HG02610 (cell line): ENCODE data around the gene ZNF695.
"Not testable (repeated sequence)": the region's sequence is repeated elsewhere in the genome, so short reads cannot be mapped to it uniquely, and the experiment has no call there.

Experiments used
- ATAC-seq: cut with Tn5 transposase; IDR thresholded peaks from one replicate; pipeline ENCODE4 v1.9.1; 2021; ENCODE audit warnings: mild to moderate bottlenecking, moderate library complexity; ENCODE audit not compliant: unreplicated experiment

ZNF695 gene

DNA sequence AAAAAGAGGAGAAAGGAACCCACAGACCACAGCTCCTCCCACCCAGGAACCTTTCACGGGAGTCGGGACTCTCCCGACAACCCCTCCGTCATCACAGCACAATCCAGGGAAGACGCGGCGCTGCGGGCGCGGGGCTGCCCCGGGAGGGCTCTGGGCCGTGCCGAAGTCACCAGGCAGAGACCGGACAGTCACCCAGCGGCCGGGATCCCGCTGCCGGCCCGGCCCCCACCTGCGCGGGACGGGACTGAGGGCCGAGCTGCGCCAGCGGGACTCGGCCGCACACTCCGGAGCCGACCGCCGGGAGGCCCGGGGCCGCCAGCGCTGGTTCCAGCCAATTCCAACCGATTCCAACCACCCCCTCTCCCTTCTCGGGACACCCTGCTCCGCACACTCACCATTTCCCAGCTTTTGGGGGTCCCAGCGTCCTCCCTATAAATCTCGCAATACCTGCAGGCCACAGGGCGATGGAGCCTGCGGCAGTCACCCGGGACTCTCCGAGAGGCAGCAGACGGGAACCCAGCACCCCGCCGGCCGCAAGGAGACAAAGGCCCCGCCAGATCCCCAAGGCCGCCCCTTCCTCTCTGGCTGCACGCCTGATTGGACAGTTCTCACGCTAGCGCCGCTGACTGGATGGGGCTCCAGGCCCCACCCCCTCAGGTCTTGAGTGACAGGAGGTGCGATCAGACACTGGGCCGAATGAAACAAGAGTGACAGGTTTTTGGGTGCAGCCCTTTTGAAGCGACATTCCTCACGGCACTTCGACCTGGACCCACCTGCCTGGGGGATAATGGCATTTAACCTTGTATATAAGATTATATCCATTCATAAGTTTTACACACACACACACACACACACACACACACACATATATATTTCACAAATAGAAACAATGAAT, at the start of gene ZNF695:
Gene ZNF695, minus strand, starts transcription at position 547 of the 895 bp plus-strand sequence. Its CDS starts 149 bp downstream, at position 398.
- peak; percentile 100 for ATAC-seq

DNA sequence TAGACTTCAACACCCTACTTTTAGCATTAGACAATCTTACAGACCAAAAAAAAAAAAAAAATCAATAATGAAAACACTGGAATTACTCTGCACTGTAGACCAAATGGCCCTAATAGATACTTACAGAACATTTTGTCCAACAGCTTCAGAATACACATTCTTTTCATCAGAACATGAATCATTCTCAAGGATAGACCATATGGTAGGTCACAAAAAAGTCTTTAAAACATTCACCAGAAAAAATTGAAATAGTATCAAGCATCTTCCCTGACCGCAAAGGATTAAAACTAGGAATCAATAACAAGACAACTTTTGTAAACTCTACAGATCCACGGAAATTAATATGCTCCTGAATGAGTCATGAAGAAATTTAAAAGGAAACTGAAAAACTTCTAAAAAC, 48.2 kb upstream of the ZNF695 start:
- no peak for ATAC-seq

DNA sequence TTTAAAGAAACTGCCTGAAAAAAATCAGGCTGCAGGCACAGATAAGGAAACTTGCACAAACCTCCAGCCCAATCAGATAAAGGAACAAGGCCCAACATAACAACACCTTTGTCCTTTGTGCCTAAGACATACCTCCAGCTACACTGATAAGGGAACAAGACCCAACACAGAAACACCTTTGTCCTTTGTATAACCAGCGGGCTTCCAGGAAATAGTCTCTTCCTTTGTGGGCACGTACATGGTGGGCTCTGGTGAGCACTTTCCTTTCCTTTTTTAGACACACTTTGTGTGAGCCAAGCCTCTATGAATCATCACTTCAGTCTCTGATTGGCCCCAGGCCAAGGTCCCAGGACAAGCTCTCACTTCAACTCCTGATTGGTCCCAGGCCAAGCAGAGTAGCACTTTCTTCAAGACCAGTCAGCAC, 47.1 kb upstream of the ZNF695 start:
- ATAC-seq: no peak

DNA sequence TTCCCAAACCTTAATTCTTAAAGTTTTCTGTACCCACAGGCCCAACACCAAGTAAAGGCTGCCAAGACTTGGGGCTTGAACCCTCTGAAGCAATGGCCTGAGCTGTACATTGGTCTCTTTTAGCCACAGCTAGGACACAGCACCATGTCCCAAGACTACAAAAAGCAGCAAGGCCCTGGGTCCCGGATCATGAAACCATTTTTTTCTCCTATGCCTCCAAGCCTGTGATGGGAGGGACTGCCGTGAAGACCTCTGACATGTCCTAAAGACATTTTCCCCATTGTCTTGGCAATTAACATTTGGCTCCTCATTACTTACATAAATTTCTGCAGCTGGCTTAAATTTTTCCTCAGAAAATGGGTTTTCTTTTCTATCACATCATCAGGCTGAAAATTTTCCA, 39.8 kb upstream of the ZNF695 start:
- ATAC-seq: no peak

DNA sequence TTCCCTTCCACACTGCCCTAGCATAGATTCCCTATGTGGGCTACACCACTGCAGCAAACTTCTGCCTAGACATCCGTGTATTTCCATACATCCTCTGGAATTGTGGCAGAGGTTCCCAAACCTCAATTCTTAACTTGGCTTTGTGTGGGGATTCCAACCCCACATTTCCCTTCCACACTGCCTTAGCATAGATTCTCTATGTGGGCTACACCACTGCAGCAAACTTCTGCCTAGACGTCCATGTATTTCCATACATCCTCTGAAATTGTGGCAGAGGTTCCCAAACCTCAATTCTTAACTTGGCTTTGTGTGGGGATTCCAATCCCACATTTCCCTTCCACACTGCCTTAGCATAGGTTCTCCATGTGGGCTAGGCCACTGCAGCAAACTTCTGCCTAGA, 39.4 kb upstream of the ZNF695 start:
- no peak for ATAC-seq

DNA sequence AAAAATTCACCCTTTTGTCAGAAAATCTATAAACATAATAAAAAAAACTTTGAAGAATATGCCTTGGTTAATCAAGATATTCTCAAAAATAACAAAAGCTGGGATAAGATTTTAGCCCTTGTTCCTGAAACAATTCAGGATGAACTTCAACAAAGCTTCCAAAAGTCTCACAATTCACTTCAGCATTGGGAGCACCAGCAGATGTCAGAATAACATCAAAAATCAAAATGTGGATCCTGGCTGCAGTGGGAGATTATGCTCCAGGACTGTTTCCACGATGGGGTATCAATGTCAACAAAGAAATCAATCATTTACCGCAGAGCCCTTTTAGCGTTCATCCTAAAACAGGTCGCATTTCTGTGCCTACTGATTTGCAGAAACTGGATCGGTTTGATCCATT, 35.5 kb upstream of the ZNF695 start:
- ATAC-seq: no peak

DNA sequence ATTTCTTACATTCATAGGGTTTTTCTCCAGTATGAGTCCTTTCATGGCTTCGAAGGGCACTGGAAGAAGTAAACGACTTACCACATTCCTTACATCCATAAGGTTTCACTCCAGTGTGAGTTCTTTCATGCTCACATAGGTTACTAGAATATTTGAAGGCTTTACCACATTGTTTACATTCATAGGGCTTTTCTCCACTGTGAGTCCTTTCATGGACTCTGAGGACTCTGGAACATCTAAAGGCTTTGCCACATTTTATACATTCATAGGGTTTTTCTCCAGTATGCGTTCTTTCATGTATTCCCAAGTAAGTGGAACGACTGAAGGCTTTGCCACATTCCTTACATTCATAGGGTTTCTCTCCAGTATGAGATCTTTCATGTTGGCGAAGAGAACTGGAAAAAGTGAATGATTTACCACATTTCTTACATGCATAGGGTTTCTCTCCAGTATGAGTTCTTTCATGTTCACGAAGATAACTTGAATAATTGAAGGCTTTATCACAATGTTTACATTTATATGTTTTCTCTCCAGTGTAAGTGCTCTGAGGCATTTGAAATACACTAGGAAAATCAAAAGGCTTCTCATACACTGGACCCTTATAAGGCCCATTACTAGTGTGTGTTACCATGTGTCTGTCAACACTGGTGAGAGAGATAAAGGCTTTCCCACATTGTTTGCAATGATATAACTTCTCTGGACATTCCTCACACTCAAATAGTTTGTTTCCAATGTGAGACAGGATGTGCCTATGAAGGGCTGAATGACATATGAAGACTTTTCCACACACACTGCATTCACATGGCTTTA, 29.9 kb upstream of the ZNF695 start:
- no peak for ATAC-seq

DNA sequence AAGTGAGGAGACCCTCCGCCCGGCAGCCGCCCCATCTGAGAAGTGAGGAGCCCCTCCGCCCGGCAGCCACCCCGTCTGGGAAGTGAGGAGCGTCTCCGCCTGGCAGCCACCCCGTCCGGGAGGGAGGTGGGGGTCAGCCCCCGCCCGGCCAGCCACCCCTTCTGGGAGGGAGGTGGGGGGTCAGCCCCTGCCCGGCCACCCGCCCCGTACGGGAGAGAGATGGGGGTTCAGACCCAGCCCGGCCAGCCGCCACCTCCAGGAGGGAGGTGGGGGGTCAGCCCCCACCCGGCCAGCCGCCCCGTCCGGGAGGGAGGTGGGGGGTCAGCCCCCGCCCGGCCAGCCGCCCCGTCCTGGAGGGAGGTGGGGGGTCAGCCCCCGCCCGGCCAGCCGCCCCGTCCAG, 24.4 kb upstream of the ZNF695 start:
- ATAC-seq: not testable (repeated sequence)

DNA sequence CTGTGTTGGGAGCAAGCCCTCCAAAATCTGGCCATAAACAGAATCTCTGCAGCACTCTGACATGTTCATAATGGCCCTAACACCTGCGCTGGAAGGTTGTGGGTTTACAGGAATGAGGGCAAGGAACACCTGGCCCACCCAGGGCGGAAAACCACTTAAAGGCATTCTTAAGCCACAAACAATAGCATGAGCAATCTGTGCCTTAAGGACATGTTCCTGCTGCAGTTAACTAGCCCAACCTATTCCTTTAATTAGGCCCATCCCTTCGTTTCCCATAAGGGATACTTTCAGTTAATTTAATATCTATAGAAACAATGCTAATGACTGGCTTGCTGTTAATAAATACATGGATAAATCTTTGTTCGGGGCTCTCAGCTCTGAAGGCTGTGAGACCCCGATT, 16.8 kb upstream of the ZNF695 start:
- not testable (repeated sequence) for ATAC-seq

DNA sequence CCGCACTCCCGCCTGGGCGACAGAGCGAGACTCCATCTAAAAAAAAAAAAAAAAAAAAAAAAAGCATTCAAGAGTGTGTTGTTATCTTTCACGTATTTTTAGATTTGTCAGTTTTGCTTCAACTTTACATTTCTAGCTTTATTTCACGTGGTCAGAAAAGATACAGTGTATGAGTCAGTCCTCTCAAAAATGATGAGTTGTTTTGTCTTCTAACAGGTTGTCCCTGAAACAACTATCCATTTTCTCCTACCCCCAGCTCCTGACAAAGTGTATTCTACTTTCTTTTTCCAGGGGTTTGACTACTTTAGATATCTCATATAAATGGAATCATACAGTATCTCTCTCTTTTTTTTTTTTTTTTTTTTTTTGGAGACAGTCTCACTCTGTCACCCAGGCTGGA, 5.5 kb upstream of the ZNF695 start:
- ATAC-seq: no peak

DNA sequence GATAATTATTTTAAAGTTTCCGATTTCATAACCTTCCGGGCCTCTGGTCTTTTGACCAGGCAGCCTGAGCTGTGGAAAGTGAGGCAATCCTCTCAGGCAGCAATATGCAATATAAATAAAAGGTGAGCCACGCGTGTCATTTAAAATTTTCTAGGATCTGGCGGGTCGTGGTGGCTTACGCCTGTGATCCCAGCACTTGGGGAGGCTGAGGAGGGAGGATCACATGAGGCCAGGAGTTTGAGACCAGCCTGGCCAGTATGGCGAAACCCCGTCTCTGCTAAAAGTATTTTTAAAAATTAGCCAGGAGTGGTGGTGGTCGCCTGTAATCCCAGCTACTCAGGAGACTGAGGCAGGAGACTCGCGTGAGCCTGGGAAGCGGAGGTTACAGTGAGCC, 546 bp upstream of the ZNF695 start:
- no peak for ATAC-seq

DNA sequence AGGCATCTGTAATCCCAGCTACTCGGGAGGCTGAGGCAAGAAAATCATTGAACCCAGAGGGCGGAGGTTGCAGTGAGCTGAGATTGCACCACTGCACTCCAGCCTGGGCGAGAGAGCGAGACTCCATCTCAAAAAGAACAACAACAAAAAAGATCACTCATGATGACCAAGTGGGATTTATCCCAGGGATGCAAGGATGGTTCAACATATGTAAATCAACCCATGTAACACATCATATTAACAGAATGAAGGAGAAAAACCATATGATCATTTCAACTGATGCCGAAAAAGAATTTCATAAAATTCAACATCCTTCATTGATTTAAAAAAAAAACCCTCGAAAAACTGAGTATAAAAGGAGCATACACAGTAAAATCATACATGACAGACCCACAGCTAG, 3.8 kb downstream of the ZNF695 start:
- ATAC-seq: not testable (repeated sequence)

DNA sequence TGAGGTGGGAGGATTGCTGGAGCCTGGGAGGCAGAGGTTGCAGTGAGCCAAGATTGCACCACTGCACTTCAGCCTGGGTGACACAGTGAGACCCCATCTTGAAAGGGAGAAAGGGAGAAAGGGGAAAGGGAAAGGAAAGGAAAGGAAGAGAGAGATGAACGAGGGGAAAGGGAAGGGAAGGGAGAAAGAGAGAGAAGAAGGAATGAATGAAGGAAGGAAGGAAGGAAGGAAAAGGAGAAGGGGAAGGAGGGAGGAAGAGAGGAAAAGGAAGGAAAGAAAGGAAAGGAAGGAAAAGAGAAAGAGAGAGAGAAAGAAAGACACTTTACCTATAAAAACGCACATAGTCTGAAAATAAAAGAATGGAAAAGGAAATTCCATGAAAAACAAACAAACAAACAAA, 18.0 kb downstream of the ZNF695 start:
- no peak for ATAC-seq

DNA sequence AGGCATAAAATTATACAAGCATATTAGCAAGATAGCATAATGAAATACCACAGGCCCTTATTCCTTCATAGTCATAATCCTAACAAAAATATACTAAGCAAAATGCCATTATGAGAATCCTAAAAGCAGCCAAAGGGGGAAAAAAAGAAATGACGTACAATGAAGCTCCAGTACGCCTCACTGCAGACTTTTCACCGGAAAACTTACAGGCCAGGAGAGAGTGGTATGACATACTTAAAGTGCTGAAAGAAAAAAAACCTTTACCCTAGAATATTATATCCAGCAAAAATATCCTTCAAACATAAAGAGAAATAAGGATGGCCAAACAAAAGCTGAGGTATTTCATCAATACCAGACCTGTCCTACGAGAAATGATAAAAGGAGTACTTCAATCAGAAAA, 19.5 kb downstream of the ZNF695 start:
- ATAC-seq: no peak

DNA sequence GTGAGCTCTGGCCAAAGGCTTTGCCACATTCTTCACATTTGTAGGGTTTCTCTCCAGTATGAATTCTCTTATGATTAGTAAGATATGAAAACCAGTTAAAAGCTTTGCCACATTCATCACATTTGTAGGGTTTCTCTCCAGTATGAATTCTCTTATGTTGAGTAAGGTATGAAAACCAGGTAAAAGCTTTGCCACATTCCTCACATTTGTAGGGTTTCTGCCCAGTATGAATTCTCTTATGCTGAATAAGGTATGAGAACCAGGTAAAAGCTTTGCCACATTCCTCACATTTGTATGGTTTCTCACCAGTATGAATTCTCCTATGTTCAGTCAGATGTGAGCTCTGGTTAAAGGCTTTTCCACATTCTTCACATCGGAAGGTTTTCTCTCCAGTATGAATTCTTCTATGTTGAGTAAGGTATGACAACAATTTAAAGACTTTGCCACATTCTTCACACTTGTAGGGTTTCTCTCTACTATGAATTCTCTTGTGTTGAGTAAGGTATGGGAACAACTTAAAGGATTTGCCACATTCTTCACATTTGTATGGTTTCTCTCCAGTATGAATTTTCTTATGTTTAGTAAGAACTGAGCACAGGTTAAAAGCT, 20.7 kb downstream of the ZNF695 start:
- ATAC-seq: no peak

DNA sequence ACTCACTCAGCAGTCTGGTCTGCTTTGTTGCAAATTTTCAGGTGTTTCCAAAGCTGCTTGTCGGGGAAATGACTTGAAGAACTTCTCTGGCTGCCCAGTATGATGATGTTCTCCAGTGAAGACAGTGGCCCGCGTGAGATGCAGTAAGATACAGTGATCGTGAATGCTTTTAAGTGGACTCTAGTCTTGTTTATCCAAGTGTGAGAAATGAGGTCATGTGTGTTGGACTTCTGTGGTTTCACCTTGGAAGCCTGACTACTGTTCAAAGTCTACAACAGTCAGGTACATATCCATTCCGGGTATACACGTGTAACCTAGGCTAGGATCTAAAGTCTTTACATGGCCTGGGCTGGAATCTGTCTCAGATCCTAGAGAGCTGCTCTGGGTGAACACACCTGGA, 29.1 kb downstream of the ZNF695 start:
- ATAC-seq: no peak

DNA sequence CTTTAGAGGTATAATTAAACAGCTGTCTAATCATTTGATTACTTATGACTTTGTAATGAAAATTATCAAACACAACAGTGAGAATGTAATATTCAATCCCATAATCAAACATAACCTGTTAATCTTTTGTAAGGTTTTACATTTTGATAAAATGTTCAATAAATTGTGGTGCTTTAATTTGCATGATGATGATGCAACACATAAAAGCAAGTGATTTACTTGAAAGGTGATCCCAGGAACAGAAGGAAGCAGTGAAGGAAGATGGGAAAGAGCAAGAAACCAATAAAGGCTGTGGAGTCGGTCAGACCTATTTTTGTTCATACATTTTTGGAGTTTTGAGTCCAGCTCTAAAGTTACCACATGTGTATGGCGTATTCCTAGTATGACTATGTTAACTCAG, 29.6 kb downstream of the ZNF695 start:
- no peak for ATAC-seq

DNA sequence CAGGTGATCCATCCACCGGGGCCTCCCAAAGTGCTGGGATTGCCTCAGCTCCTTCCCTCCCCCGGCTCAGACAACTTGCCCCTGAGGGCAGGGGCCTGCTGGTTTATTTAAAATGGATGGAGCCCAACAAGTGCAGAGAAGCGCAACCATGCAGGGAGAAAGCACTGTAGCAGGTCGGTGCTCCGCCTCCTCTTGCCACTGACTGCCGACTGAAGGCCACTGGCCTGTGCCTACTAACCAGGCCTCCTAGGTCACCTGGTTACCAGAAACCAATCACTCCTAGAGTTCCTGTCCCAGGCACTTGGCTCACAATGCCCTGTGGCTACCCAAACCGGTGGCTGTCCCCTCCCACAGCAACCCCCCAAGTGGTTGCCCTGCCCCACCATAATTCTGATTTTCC, 35.9 kb downstream of the ZNF695 start:
- no peak for ATAC-seq

DNA sequence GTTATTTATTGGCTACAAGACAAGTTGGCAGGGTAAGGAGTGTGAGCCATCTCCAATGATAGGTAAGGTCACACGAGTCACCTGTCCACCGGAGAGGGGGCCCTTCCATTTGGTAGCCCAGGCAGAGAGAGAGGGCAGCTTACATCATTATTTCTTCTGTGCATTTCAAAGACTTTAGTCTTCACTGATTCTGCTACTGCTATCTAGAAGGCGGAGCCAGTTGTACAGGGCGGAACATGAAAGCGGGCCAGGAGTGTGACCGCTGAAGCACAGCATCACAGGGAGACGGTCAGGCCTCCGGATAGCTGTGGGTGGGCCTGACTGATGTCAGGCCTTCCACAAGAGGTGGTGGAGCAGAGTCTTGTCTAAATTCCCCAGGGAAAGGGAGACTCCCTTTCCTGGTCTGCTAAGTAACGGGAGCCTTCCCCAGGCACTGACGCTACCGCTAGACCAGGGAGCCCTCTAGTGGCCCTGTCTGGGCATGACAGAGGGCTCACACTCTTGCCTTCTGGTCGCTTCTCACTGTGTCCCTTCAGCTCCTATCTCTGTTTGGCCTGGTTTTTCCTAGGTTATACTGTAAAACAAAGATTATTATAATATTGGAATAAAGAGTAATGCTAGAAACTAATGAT, 36.7 kb downstream of the ZNF695 start:
- ATAC-seq: no peak

DNA sequence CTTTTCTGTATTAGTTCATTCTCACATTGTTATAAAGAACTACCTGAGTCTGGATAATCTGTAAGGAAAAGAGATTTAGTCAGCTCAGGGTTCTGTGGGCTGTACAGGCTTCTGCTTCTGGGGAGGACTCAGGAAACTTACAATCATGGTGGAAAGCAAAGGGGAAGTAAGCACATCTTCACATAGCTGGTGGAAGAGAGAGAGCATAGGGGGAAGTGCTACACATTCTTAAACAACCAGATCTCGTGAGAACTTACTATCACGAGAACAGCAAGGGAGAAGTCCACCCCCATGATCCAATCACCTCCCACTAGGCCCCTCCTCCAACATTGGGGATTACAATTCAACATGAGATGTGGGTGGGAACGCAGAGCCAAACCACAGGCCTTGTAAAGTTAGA, 38.2 kb downstream of the ZNF695 start:
- ATAC-seq: no peak

DNA sequence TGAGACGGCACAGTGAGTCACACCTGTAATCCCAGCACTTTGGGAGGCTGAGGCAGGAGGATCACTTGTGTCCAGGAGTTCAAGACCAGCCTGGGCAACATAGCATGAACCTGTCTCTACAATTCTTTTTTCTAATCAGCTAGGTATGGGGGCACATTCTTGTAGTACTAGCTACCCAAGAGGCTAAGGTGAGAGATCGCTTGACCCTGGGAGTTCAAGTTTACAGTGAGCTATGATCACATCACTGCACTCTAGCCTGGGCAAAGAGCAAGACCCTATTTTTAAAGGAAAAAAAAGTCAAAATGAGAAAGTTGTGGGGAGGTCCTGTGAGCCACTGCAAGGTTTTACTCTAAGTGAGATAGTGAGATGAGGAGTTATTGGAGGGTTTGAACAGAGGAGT, 41.4 kb downstream of the ZNF695 start:
- ATAC-seq: no peak
